Measurements from ENCODE around the gene ADGRL3.

The ADGRL3 gene

GRCh38 chr4:62028745-62029144 is 828.6 kb downstream of the ADGRL3 start:
- DNase-seq = no peak

DNA sequence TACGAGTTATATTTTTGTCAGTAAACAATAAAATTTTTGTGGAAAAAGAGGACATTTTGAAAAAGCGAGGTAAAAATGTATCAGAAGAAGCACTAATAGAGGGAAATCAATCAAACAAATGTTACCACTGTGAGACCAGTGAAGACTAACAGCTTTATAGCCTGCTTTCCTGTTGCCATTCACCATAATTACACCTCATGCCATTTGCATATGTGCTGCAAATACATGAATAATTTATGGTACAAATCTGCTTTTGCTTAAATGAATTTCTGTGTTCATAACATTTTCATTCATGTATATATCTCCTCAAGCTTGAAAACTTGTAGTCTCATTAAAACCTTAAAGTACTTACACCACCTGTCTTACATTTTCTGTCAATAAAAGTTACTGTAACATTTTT is 830.8 kb downstream of the ADGRL3 start:
- DNase-seq = no peak

- DNase-seq = no peak
These were observed 837.4 kb downstream of the ADGRL3 start for GRCh38 chr4:62037571-62037970.

DNA sequence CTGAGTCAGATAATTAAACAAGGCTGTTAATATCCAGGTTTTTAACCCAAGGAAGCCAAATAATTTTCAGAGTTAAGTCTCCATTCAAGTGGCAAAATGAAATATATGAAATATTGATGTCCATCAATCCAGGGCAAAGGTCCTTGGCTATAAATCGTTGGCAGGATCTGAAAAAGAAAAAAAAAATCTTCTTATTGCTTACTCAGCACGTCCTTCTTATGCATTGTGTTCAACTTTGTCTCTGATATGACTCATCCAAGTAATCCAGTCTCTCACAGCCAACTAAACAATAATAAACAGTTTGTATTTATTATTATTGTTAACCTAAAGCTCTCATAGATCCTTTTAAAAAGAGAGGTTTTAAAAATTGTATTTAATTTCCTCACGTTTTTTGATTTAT is 851.2 kb downstream of the ADGRL3 start:
- DNase-seq = no peak

GRCh38 chr4:62053974-62054373 is 853.8 kb downstream of the ADGRL3 start:
- no peak for DNase-seq

DNA sequence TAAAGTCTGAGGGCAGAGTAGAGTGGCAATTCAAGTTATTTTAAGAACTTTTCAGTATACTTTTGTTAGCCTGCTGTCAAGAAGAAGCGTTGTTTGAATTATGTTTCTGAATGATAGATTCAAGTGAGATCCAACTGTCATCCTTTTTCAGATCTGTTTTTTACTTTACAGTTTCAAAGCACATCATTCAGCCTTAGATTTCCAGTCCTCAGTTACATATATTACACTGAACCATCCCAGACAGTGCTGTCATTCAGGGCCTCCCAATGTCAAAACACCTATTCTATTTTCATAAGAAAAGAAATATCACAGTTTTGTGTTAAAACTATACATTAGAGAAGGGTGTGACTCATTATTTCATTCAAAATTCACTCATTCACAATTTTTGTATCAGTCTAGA is 856.9 kb downstream of the ADGRL3 start:
- DNase-seq = no peak

DNA sequence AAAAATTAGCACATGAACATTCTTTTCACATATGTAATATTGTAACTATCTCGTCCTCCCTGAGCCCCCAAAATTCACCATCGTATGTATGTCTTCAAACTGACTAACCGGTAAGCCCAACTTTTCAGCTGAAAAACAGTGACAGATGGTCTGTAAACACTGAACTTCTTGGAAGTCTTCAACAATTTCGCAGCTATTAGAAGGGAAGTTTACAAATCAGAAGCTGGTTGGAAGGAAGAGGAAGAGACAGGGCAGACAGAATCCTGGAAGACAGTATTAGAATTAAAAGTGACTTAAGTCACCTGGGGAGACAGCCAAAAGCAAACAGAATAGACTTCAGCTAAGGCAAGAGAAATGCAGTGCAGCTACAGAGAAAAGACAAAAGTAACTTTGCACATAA is 858.4 kb downstream of the ADGRL3 start:
- no peak for DNase-seq

DNA sequence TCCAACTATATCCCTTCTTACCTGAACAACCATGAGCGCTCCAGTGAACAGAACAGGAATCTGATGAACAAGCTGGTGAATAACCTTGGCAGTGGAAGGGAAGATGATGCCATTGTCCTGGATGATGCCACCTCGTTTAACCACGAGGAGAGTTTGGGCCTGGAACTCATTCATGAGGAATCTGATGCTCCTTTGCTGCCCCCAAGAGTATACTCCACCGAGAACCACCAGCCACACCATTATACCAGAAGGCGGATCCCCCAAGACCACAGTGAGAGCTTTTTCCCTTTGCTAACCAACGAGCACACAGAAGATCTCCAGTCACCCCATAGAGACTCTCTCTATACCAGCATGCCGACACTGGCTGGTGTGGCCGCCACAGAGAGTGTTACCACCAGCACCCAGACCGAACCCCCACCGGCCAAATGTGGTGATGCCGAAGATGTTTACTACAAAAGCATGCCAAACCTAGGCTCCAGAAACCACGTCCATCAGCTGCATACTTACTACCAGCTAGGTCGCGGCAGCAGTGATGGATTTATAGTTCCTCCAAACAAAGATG is 870.2 kb downstream of the ADGRL3 start:
- DNase-seq = no peak

DNA sequence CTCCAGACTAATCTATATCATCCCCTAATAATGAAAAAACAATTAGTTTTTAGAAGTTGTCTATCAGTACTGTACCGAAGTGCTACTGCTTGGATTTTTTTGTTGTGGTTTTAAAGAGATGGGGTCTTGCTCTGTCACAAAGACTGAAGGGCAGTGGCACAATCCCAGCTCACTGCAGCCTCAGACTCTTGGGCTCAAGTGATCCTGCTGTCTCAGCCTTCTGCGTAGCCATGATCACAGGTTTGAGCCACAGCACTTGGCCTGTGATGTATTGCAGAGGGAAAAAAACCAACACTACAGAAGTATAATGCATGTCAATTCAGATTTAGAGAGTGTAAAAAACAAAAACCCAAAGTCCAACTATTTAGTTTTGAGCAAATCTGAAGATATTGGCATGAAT is 875.0 kb downstream of the ADGRL3 start:
- no peak for DNase-seq

DNA sequence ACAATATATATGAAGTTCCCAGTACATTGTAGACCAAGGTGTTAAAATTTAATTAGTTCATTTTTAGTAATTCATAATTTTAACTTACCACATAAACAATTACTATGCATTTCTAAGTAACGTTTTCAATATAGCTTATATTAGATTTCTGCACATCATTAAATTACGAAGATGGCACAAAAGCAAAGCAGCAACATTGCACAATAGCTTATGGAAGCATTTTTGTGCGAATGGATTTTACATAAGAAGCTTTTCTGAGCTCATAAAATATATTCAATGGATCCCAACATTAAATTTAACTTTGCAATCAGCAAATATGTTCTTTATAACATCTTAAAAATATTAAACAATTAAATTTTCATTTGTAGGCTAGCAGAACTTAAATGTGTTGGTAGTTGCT is 875.4 kb downstream of the ADGRL3 start:
- DNase-seq = no peak

GRCh38 chr4:62077406-62077805 is 877.3 kb downstream of the ADGRL3 start:
- no peak for DNase-seq

DNA sequence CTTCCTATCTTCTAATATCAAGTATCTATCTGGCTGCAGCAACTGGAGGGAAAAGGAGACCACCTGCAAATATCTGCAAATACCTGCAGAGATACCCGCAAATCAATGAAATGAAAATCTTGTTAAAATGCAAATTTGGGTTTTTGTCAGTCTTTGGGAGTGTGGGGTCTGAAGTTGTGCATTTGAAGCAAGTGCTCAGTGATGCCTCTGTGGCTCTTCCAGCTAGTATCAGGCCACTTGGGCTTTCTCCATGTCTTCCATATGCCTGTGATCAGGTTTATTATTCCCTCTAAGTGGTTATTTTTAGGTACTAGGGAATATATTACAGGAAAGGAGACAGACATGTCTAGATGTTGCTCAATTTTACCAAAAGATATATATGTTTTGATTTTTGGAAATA is 880.3 kb downstream of the ADGRL3 start:
- no peak for DNase-seq

- no peak for DNase-seq
These were observed 887.6 kb downstream of the ADGRL3 start for GRCh38 chr4:62087706-62088105.

- no peak for DNase-seq
These were observed 893.6 kb downstream of the ADGRL3 start for GRCh38 chr4:62093735-62094134.

- no peak for DNase-seq
These were observed 896.8 kb downstream of the ADGRL3 start for GRCh38 chr4:62096881-62097280.

DNA sequence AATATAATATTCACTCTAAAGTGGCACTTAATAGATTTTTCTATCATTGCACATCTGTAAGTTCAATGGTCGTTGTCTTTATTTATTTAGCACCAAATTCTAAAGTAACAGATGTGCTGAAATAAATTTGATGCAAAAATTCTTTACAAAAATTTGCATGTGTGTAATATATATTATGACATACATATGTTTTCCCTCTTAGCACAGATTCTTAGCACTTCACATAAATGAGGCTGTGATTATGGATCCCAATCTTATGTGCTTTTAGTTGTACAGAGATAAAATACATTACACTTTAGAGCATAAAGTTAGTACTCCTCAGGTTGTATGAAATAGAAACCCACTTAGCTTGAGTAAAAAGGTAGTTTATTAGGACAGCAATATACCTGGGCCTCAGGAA is 915.1 kb downstream of the ADGRL3 start:
- DNase-seq = no peak

- DNase-seq = no peak
These were observed 917.8 kb downstream of the ADGRL3 start for GRCh38 chr4:62117886-62118285.

DNA sequence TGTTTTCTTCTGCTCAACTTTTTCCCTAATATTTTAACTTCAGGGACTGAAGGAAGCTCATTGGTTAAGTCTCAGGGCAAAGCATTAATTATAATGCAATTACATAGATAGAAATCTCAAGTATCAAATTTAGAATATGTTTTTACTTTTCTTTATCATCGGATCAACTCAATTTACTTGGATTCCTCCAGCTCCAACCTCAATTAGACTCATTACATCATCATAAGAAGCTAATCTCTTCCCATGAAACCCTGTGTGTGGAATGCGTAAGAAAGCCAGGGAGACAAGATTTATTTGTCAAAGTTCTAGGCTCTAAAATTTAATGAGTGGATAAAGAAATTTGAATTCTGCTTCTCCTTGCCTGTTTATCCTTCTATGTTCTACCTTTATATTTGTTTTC is 918.4 kb downstream of the ADGRL3 start:
- no peak for DNase-seq

- DNase-seq = no peak
These were observed 919.1 kb downstream of the ADGRL3 start for GRCh38 chr4:62119195-62119594.

- peak; percentile 15 for DNase-seq
These were observed 926.1 kb downstream of the ADGRL3 start for GRCh38 chr4:62126064-62126732.
